Lung (tissue), 12 donors: ENCODE results near the gene SDF2. TPM values are rescaled to one million over a fixed set of nuclear protein-coding genes. Genes with fewer than 3 reads are reported as not detected.

ENCODE experiments used
- ATAC-seq: fragments of 200-7000 bp; cut with Tn5 transposase; one replicate; pipeline ENCODE4 v1.9.1; 2020; ENCODE audit warnings: moderate number of reproducible peaks; ENCODE audit not compliant: insufficient read depth, low FRiP score
- DNase-seq, 3 donors: peaks; one replicate each; pipeline ENCODE4 v3.0.0-alpha.2; 2013 to 2017
- H3K27ac ChIP-seq, 2 donors: one replicate each; pipeline ENCODE4 v1.5.1; 2013; ENCODE audit warnings: mild to moderate bottlenecking in 2 of 2, moderate library complexity in 2 of 2, control low read depth in 1 of 2, inconsistent platforms in 1 of 2, low read depth in 1 of 2, low read length in 1 of 2
- H3K27me3 ChIP-seq, 3 donors: one replicate each; pipeline ENCODE4 v1.5.1; 2013; ENCODE audit warnings: low read length in 2 of 3; ENCODE audit not compliant: control insufficient read depth in 3 of 3, insufficient read depth in 3 of 3
- H3K36me3 ChIP-seq, 4 donors: one replicate each; pipeline ENCODE4 v1.5.1; 2013; ENCODE audit warnings: low read length in 4 of 4, mild to moderate bottlenecking in 1 of 4, moderate library complexity in 1 of 4; ENCODE audit not compliant: control insufficient read depth in 4 of 4, insufficient read depth in 4 of 4
- H3K4me1 ChIP-seq, 5 donors: one replicate each; pipeline ENCODE4 v1.5.1; 2013; ENCODE audit warnings: low read length in 5 of 5, mild to moderate bottlenecking in 2 of 5, moderate library complexity in 1 of 5; ENCODE audit not compliant: control insufficient read depth in 5 of 5, insufficient read depth in 5 of 5
- H3K4me3 ChIP-seq: one replicate; pipeline ENCODE4 v1.5.1; 2013; ENCODE audit warnings: mild to moderate bottlenecking, control low read depth, moderate library complexity
- H3K9ac ChIP-seq, 2 donors: one replicate each; pipeline ENCODE4 v1.5.1; 2013; ENCODE audit warnings: low read length in 2 of 2, control low read depth in 1 of 2; ENCODE audit not compliant: insufficient read depth in 1 of 2
- H3K9me3 ChIP-seq, 4 donors: one replicate each; pipeline ENCODE4 v1.5.1; 2013; ENCODE audit warnings: low read length in 3 of 4, mild to moderate bottlenecking in 1 of 4, moderate library complexity in 1 of 4; ENCODE audit not compliant: control insufficient read depth in 4 of 4, insufficient read depth in 3 of 4
- CTCF ChIP-seq: IDR thresholded peaks from 2 replicates; pipeline ENCODE4 v1.5.1; 2012; ENCODE audit warnings: mild to moderate bottlenecking; ENCODE audit errors: control extremely low read depth, extremely low read depth
- WGBS, 2 donors: extraction: QIAGEN DNeasy Blood & Tissue Kit; methylation state at CpG; one replicate each; pipeline ENCODE4 v1.1.7; 2013; 5-methylcytosine and 5-hydroxymethylcytosine counted together
- polyA plus RNA-seq, 2 donors: library from polyadenylated mRNA; stranded (reverse); fragments of 200-250 nt; gene quantifications; one replicate each; pipeline ENCODE4 v1.2.1, GENCODE V29; 2013
- total RNA-seq, 2 donors: library from RNA; depleted of rRNA in 1 of 2; stranded (reverse); fragments of >200 nt in 1 of 2; gene quantifications; one replicate each; pipeline ENCODE4 v1.2.1, GENCODE V29; 2014 to 2021
- donor health status: control.
- donor health status: control.
- donor health status: Bipolar disorder and iron deficiency.
- donor health status: healthy.
- donor health status: DM: yes; HTN: yes; CAD: no.

Gene SDF2
- total and polyA plus RNA-seq, 4 donors: 36.5 to 73.3 (median 48.5) TPM

DNA sequence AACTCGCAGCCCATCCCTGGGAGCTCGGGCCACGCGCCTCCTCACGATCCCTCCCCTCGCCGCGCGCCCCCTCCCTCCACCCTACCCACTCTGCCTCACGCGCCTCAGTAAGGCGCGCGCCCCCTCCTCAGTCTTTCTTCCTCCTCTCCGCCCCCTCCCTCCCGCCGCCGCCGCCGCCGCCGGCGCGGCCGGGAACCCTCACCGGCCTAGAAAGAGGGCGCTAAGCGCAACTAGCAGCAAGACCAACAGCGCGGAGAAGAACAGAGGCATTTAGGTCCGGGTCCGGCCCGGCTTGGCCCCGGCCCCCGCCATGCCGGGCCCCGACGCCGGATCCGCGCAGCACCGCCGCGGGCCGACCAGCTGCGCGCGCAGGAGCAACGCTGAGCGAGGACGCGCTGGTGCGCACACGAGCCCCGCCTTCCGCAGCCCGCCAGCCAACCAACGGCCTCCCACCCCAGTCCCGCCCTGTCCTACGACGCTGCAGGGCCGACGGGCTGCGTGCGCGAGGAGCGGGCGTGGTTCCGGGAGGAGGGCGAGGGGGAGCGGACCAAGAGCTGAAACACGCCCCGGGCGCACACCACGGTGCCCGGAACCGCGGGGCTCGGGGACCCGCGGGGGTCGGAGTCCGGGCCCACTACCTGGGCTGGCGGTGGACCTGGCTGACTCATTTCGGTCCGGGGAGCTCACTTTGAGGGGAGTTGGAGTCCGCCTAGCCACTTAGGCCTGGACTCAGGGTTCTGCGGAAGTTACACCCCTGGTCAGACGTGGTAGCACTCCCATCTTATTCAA, 16.7 kb downstream of the SDF2 start, which contains the start of gene BLTP2:
Gene BLTP2 (minus strand): TSS at position 372 of the 789 bp plus-strand sequence. CDS start 102 bp downstream, at position 270.
- WGBS, 2 donors: 0% methylated on average over 72 to 89 of the region's 89 CpGs
- peaks cover 16 to 34% (median 27%) of the 10 kb centered on the region in 4 donors for H3K36me3 ChIP-seq
- peak; percentile 96 to 98 (median 96) for DNase-seq
- ATAC-seq: peak; percentile 98
- H3K4me1 ChIP-seq: peaks cover 4 to 21% (median 8%) of the 10 kb centered on the region in 5 donors
- H3K4me3 ChIP-seq: peak within 1 kb of the TSS; percentile 89
- TF ChIP-seq CTCF: no peak
- peak within 1 kb of the TSS; percentile 60 to 61 for H3K9ac ChIP-seq
- peak within 1 kb of the TSS; percentile 93 to 94 for H3K27ac ChIP-seq
- no peaks in the 10 kb centered on the region for H3K9me3 ChIP-seq
- H3K27me3 ChIP-seq: no peaks in the 10 kb centered on the region

- Histone ChIP-seq H3K4me3 (peak overlapping the region; percentile 89), H3K4me1 (peaks cover 4 to 21% (median 8%) of the 10 kb centered on the region in 5 donors), H3K27ac (peak overlapping the region; percentile 47 to 86), H3K9me3 (no peaks in the 10 kb centered on the region), H3K27me3 (no peaks in the 10 kb centered on the region), H3K9ac (peak overlapping the region; percentile 43 to 60), H3K36me3 (peaks cover 24 to 40% (median 34%) of the 10 kb centered on the region in 4 donors)
- ATAC-seq (peak; percentile 21), DNase-seq (peak; percentile 24 to 44 (median 26))
- WGBS, 2 donors: 1% methylated on average over 18 of the region's 18 CpGs
- TF ChIP-seq CTCF: peak; percentile 8
Observed at GRCh38 chr17:28643983-28644786, 17.5 kb downstream of the SDF2 start.

GRCh38 chr17:28641579-28641978, 20.1 kb downstream of the SDF2 start:
- Histone ChIP-seq H3K27me3 (no peaks in the 10 kb centered on the region), H3K4me1 (peaks cover 4 to 19% (median 8%) of the 10 kb centered on the region in 5 donors), H3K4me3 (no peak overlapping the region), H3K9me3 (no peaks in the 10 kb centered on the region), H3K27ac (no peak overlapping the region), H3K9ac (no peak overlapping the region), H3K36me3 (peaks cover 42 to 54% (median 46%) of the 10 kb centered on the region in 4 donors)
- TF ChIP-seq CTCF: no peak
- no peak for ATAC-seq
- no peak for DNase-seq
- WGBS, 2 donors: 90 to 99% methylated on average over 2 of the region's 2 CpGs
